ENCODE data around the gene ARHGAP23. TPM values are rescaled to one million over a fixed set of nuclear protein-coding genes. Genes with fewer than 3 reads are reported as not detected.

The ARHGAP23 gene
- polyA plus RNA-seq, 1 donor from 2014 or later: 1.6 TPM

GRCh38 chr17:38536661-38537060, 108.4 kb downstream of the ARHGAP23 start:
- no peak for TF ChIP-seq EZH2 (IDR thresholded peaks at IDR 0.05; ENCODE audit: borderline replicate concordance, insufficient read depth, low read length, poor library complexity, severe bottlenecking)
- TF ChIP-seq, protein P1, sequence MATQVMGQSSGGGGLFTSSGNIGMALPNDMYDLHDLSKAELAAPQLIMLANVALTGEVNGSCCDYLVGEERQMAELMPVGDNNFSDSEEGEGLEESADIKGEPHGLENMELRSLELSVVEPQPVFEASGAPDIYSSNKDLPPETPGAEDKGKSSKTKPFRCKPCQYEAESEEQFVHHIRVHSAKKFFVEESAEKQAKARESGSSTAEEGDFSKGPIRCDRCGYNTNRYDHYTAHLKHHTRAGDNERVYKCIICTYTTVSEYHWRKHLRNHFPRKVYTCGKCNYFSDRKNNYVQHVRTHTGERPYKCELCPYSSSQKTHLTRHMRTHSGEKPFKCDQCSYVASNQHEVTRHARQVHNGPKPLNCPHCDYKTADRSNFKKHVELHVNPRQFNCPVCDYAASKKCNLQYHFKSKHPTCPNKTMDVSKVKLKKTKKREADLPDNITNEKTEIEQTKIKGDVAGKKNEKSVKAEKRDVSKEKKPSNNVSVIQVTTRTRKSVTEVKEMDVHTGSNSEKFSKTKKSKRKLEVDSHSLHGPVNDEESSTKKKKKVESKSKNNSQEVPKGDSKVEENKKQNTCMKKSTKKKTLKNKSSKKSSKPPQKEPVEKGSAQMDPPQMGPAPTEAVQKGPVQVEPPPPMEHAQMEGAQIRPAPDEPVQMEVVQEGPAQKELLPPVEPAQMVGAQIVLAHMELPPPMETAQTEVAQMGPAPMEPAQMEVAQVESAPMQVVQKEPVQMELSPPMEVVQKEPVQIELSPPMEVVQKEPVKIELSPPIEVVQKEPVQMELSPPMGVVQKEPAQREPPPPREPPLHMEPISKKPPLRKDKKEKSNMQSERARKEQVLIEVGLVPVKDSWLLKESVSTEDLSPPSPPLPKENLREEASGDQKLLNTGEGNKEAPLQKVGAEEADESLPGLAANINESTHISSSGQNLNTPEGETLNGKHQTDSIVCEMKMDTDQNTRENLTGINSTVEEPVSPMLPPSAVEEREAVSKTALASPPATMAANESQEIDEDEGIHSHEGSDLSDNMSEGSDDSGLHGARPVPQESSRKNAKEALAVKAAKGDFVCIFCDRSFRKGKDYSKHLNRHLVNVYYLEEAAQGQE (IDR thresholded peaks at IDR 0.05; ENCODE audit: borderline replicate concordance): no peak
- no peak for TF ChIP-seq MXI1 (conservative IDR thresholded peaks at IDR 0.05; ENCODE audit: poor library complexity, severe bottlenecking)
- no peak for TF ChIP-seq SMC3 (conservative IDR thresholded peaks at IDR 0.05; ENCODE audit: poor library complexity)
- TF ChIP-seq POLR2AphosphoS5 (IDR thresholded peaks at IDR 0.05): no peak
- TF ChIP-seq TAF1 (IDR thresholded peaks at IDR 0.05; ENCODE audit: low read depth): no peak
- TF ChIP-seq, protein P2, sequence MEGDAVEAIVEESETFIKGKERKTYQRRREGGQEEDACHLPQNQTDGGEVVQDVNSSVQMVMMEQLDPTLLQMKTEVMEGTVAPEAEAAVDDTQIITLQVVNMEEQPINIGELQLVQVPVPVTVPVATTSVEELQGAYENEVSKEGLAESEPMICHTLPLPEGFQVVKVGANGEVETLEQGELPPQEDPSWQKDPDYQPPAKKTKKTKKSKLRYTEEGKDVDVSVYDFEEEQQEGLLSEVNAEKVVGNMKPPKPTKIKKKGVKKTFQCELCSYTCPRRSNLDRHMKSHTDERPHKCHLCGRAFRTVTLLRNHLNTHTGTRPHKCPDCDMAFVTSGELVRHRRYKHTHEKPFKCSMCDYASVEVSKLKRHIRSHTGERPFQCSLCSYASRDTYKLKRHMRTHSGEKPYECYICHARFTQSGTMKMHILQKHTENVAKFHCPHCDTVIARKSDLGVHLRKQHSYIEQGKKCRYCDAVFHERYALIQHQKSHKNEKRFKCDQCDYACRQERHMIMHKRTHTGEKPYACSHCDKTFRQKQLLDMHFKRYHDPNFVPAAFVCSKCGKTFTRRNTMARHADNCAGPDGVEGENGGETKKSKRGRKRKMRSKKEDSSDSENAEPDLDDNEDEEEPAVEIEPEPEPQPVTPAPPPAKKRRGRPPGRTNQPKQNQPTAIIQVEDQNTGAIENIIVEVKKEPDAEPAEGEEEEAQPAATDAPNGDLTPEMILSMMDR (IDR thresholded peaks at IDR 0.05; ENCODE audit: poor library complexity, severe bottlenecking): no peak
- no peak for TF ChIP-seq RAD21 (conservative IDR thresholded peaks at IDR 0.05)
- no peak for TF ChIP-seq EP300 (conservative IDR thresholded peaks at IDR 0.05; ENCODE audit: poor library complexity, severe bottlenecking)
- H3K79me2 ChIP-seq (replicated peaks; ENCODE audit: insufficient read depth, low read length): no peaks in the 10 kb centered on the region
- H2AFZ ChIP-seq (ENCODE audit: low read depth, low read length): no peak overlapping the region
- H3K36me3 ChIP-seq (ENCODE audit: insufficient read depth, low read length): no peaks in the 10 kb centered on the region
- H3K9me3 ChIP-seq (ENCODE audit: low read length): no peaks in the 10 kb centered on the region
- no peak overlapping the region for H3K4me3 ChIP-seq (ENCODE audit: low read length)
- no peak overlapping the region for H3K4me2 ChIP-seq (ENCODE audit: low read length)
- H3K9me2 ChIP-seq (ENCODE audit: insufficient read depth, low read length): no peaks in the 10 kb centered on the region
- H3F3A ChIP-seq (ENCODE audit: insufficient read depth, low read length, poor library complexity, severe bottlenecking): no peaks in the 10 kb centered on the region
- no peaks in the 10 kb centered on the region for H3K27me3 ChIP-seq (ENCODE audit: insufficient read depth, low read depth, low read length)
- H4K20me1 ChIP-seq (ENCODE audit: insufficient read depth): no peaks in the 10 kb centered on the region
- H3K9ac ChIP-seq (ENCODE audit: low read length): no peak overlapping the region
- no peak overlapping the region for H3K27ac ChIP-seq (ENCODE audit: low read length)

DNA sequence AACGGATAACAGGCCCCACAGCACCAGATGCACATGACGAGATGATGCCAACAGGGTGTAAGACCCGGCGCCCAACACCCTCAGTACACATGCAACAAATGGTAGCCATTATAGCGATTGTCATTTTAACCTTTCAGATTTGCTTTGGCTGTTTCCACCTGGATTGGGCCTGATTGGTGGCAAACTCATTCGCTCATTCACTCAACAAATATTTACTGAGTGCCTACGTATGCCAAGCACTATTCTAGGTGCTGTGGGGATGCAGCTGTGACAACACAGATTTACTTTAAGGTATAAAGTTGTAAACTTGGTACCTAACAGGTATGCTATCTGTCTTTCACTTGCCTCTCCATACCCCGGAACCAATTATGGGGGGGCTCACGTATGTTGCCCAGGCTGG, 110.6 kb downstream of the ARHGAP23 start:
- Histone ChIP-seq H3K36me3 (ENCODE audit: insufficient read depth, low read length) (no peaks in the 10 kb centered on the region), H2AFZ (ENCODE audit: low read depth, low read length) (no peak overlapping the region), H3K79me2 (replicated peaks; ENCODE audit: insufficient read depth, low read length) (no peaks in the 10 kb centered on the region), H3K9me2 (ENCODE audit: insufficient read depth, low read length) (no peaks in the 10 kb centered on the region), H3K27me3 (ENCODE audit: insufficient read depth, low read depth, low read length) (no peaks in the 10 kb centered on the region), H3K27ac (ENCODE audit: low read length) (no peak overlapping the region), H4K20me1 (ENCODE audit: insufficient read depth) (no peaks in the 10 kb centered on the region), H3K4me3 (ENCODE audit: low read length) (no peak overlapping the region), H3K9me3 (ENCODE audit: low read length) (no peaks in the 10 kb centered on the region), H3K4me2 (ENCODE audit: low read length) (no peak overlapping the region), H3K9ac (ENCODE audit: low read length) (no peak overlapping the region), H3F3A (ENCODE audit: insufficient read depth, low read length, poor library complexity, severe bottlenecking) (no peaks in the 10 kb centered on the region)
- TF ChIP-seq SMC3 (conservative IDR thresholded peaks at IDR 0.05; ENCODE audit: poor library complexity) (no peak), EZH2 (IDR thresholded peaks at IDR 0.05; ENCODE audit: borderline replicate concordance, insufficient read depth, low read length, poor library complexity, severe bottlenecking) (no peak), POLR2AphosphoS5 (IDR thresholded peaks at IDR 0.05) (no peak), MXI1 (conservative IDR thresholded peaks at IDR 0.05; ENCODE audit: poor library complexity, severe bottlenecking) (no peak), EP300 (conservative IDR thresholded peaks at IDR 0.05; ENCODE audit: poor library complexity, severe bottlenecking) (no peak), RAD21 (conservative IDR thresholded peaks at IDR 0.05) (no peak), TAF1 (IDR thresholded peaks at IDR 0.05; ENCODE audit: low read depth) (no peak)
- TF ChIP-seq, protein P1 (IDR thresholded peaks at IDR 0.05; ENCODE audit: borderline replicate concordance): no peak
- TF ChIP-seq, protein P2 (IDR thresholded peaks at IDR 0.05; ENCODE audit: poor library complexity, severe bottlenecking): no peak

Data from neural cell (in vitro differentiated cells).